ENCODE measurements around the gene ACTR6. TPM values are rescaled to one million over a fixed set of nuclear protein-coding genes. Genes with fewer than 3 reads are reported as not detected.

ACTR6 gene
- total RNA-seq, 4 donors from 2014 or later = 14.2 to 21.0 (median 16.5) TPM

GRCh38 chr12:100164153-100164704, 36.4 kb upstream of the ACTR6 start:
- Histone ChIP-seq H3K4me3 (peak overlapping the region in 3 of 4 donors; percentile 18 to 52 (median 27)), H3K9me3 (no peaks in the 10 kb centered on the region), H3K36me3 (no peaks in the 10 kb centered on the region), H3K27me3 (no peaks in the 10 kb centered on the region), H3K27ac (peak overlapping the region in 1 of 4 donors; percentile 2), H3K4me1 (peaks cover 0 to 29% (median 7%) of the 10 kb centered on the region in 3 donors)
- DNase-seq = no peak
- intact Hi-C loops (cut with DNase I) = no loop called here
- TF ChIP-seq CTCF (IDR thresholded peaks at IDR 0.05) (no peak), POLR2A (IDR thresholded peaks at IDR 0.05) (no peak)
- WGBS, 2 donors = 52 to 57% methylated on average over 7 of the region's 7 CpGs

DNA sequence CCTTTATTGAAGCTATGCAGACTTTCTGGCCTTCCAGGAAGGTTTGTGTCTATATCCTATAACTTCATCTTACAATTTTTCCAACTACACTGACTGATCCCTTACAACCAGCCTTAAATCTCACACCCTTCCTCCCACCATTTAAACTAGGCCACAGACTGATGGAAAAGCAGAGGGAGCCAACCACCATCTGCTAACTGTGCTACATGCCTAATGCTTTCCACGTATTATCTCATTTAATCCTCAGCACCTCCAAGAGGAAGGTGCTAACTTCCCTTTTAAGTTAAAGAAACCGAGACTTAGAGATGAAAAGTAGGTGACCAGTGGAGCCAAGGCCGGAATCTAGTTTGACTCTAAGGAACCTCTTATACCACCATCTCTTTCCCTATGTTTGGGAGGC, 35.3 kb upstream of the ACTR6 start:
- Histone ChIP-seq H3K4me3 (no peak overlapping the region), H3K4me1 (peaks cover 0 to 30% (median 7%) of the 10 kb centered on the region in 3 donors), H3K36me3 (no peaks in the 10 kb centered on the region), H3K27ac (no peak overlapping the region), H3K9me3 (no peaks in the 10 kb centered on the region), H3K27me3 (no peaks in the 10 kb centered on the region)
- TF ChIP-seq CTCF (IDR thresholded peaks at IDR 0.05) (no peak), POLR2A (IDR thresholded peaks at IDR 0.05) (no peak)
- WGBS, 2 donors = 88 to 96% methylated on average over 1 to 3 of the region's 3 CpGs
- intact Hi-C loops (cut with DNase I) = no loop called here
- DNase-seq = no peak

DNA sequence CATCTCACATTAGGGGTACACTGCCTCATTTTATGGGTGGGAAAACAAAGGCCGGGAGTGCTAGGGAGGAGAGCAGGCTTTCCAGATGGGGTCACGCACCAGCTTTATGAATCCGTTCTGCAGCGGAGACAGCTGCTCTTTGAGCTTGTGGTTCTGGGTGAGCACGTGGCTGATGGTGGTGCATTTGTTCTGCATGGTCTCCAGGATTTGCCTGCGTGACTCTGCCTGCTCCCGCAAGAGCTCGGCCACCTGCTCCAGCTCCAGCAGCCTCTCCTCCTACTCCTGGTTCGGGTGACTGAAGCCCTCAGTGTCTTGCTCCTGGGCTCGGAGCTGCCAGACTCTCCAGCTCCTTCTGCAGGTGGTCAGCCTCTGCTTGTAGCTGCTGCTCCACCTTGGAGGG, 34.4 kb upstream of the ACTR6 start:
- H3K4me3 ChIP-seq = no peak overlapping the region
- no peak for DNase-seq
- no peaks in the 10 kb centered on the region for H3K9me3 ChIP-seq
- H3K36me3 ChIP-seq = no peaks in the 10 kb centered on the region
- 82% methylated on average over 6 of the region's 10 CpGs; no CpG with 5 or more reads in 1 of the 2 donors for WGBS, 2 donors
- H3K27me3 ChIP-seq = no peaks in the 10 kb centered on the region
- TF ChIP-seq CTCF (IDR thresholded peaks at IDR 0.05) (no peak), POLR2A (IDR thresholded peaks at IDR 0.05) (no peak)
- H3K4me1 ChIP-seq = peaks cover 0 to 30% (median 7%) of the 10 kb centered on the region in 3 donors
- H3K27ac ChIP-seq = no peak overlapping the region
- intact Hi-C loops (cut with DNase I) = no loop called here

GRCh38 chr12:100168562-100168961, 32.1 kb upstream of the ACTR6 start:
- peaks cover 0 to 25% (median 7%) of the 10 kb centered on the region in 3 donors for H3K4me1 ChIP-seq
- intact Hi-C loops (cut with DNase I) = no loop called here
- H3K9me3 ChIP-seq = no peaks in the 10 kb centered on the region
- no peak for DNase-seq
- H3K27ac ChIP-seq = no peak overlapping the region
- H3K36me3 ChIP-seq = peaks cover 0 to 8% (median 0%) of the 10 kb centered on the region in 3 donors
- no peak overlapping the region for H3K4me3 ChIP-seq
- TF ChIP-seq POLR2A (IDR thresholded peaks at IDR 0.05) (no peak), CTCF (IDR thresholded peaks at IDR 0.05) (no peak)
- H3K27me3 ChIP-seq = no peaks in the 10 kb centered on the region
- 78 to 100% methylated on average over 1 to 2 of the region's 4 CpGs for WGBS, 2 donors

DNA sequence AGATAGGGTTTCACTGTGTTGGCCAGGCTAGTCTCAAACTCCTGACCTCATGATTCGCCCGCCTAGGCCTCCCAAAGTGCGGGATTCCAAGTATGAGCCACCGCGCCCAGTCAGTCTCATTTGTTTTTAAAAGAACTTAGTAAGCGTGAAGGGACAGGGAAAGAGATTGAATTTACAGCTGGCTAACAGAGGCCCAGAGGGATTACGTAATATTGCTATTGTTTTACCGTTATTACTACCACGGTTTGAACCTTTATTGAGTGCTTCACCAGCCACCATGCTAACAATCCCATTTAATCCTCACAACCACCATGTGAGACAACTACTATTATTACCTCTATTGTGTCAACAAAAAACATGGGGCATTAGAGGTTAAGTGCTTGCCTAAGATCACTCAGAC, 31.3 kb upstream of the ACTR6 start:
- WGBS, 2 donors = 66 to 77% methylated on average over 9 of the region's 9 CpGs
- Histone ChIP-seq H3K4me3 (no peak overlapping the region), H3K36me3 (peaks cover 0 to 8% (median 0%) of the 10 kb centered on the region in 3 donors), H3K27me3 (no peaks in the 10 kb centered on the region), H3K9me3 (no peaks in the 10 kb centered on the region), H3K4me1 (peaks cover 0 to 17% (median 2%) of the 10 kb centered on the region in 3 donors), H3K27ac (no peak overlapping the region)
- no peak for DNase-seq
- TF ChIP-seq CTCF (IDR thresholded peaks at IDR 0.05) (no peak), POLR2A (IDR thresholded peaks at IDR 0.05) (no peak)
- intact Hi-C loops (cut with DNase I) = no loop called here
